NCI-H2196 treated with DMSO at 0.1 percent for 48 hours (cell line): ENCODE results near the gene DRD4.
"Not testable (repeated sequence)": the region's sequence is repeated elsewhere in the genome, so short reads cannot be mapped to it uniquely, and the experiment has no call there.

Source experiments
- DNase-seq: peaks from one replicate; lab custom pipeline; 2025; ENCODE audit not compliant: unreplicated experiment; lab: John Stamatoyannopoulos, UW

DRD4 gene

GRCh38 chr11:641806-642370 is 4.8 kb downstream of the DRD4 start:
- no peak for DNase-seq

GRCh38 chr11:643366-643765 is 6.3 kb downstream of the DRD4 start:
- no peak for DNase-seq

GRCh38 chr11:643849-644738 is 7.0 kb downstream of the DRD4 start:
- no peak for DNase-seq

- no peak for DNase-seq
These were observed 8.5 kb downstream of the DRD4 start for GRCh38 chr11:645536-645935.

- no peak for DNase-seq
These were observed 9.1 kb downstream of the DRD4 start for GRCh38 chr11:646214-646613.

GRCh38 chr11:647672-648158 is 10.6 kb downstream of the DRD4 start:
- DNase-seq, result not testable (repeated sequence)

- no peak for DNase-seq
These were observed 13.4 kb downstream of the DRD4 start for GRCh38 chr11:650482-650881.

GRCh38 chr11:653136-653535 is 16.1 kb downstream of the DRD4 start:
- not testable (repeated sequence) for DNase-seq

- no peak for DNase-seq
These were observed 16.8 kb downstream of the DRD4 start for GRCh38 chr11:653837-654236.

GRCh38 chr11:654444-654843 is 17.4 kb downstream of the DRD4 start:
- not testable (repeated sequence) for DNase-seq

GRCh38 chr11:655036-655726 is 18.1 kb downstream of the DRD4 start:
- DNase-seq, result no peak

- DNase-seq, result no peak
These were observed 19.4 kb downstream of the DRD4 start for GRCh38 chr11:656426-656825.

- no peak for DNase-seq
These were observed 19.8 kb downstream of the DRD4 start for GRCh38 chr11:656866-657265.

GRCh38 chr11:657691-658126 is 20.6 kb downstream of the DRD4 start:
- no peak for DNase-seq

- no peak for DNase-seq
These were observed 22.5 kb downstream of the DRD4 start for GRCh38 chr11:659532-660085.

- no peak for DNase-seq
These were observed 23.2 kb downstream of the DRD4 start for GRCh38 chr11:660281-660680.

- no peak for DNase-seq
These were observed 23.8 kb downstream of the DRD4 start for GRCh38 chr11:660681-661444.

GRCh38 chr11:662689-663274 is 25.7 kb downstream of the DRD4 start:
- peak; percentile 9 for DNase-seq

- no peak for DNase-seq
These were observed 28.1 kb downstream of the DRD4 start for GRCh38 chr11:665062-665703.
